GM23248 (cell line): ENCODE measurements around the gene FUT1.

Experiments used
- EZH2 ChIP-seq: fragments of 200-600 bp; sonication (generic); IDR thresholded peaks from 2 replicates; pipeline ENCODE4 v1.6.1; 2018; ENCODE audit warnings: antibody characterized with exemption, mild to moderate bottlenecking; ENCODE audit not compliant: insufficient read depth, poor library complexity, severe bottlenecking
- EZH2phosphoT487 ChIP-seq: fragments of 200-600 bp; sonication (generic); IDR thresholded peaks from 2 replicates; pipeline ENCODE4 v1.6.1; 2018; ENCODE audit warnings: antibody characterized with exemption, moderate library complexity, mild to moderate bottlenecking, low read depth; ENCODE audit not compliant: insufficient read depth

DNA sequence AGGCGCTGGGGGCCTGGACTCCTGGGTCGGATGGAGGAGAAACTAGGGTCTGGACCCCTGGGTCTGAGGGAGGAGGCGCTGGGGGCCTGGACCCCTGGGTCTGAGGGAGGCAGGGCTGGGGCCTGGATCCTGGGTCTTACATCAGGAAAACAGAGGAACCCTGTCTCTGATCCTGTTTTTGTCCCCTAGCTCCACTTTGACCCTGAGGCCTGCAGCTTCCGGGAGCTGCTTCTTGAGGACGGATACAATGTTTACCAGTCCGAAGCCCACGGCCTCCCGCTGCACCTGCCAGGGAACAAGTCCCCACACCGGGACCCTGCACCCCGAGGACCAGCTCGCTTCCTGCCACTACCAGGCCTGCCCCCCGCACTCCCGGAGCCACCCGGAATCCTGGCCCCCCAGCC lies 5.3 kb upstream of the FUT1 start:
- no peak for TF ChIP-seq EZH2
- no peak for TF ChIP-seq EZH2phosphoT487
